GM23248 (cell line): ENCODE data around the gene BSG. TPM values are rescaled to one million over a fixed set of nuclear protein-coding genes. Genes with fewer than 3 reads are reported as not detected.

Source experiments
- DNase-seq: peaks from one replicate; pipeline ENCODE4 v3.0.0-alpha.2; 2015
- H2AFZ ChIP-seq: fragments of 200-600 bp; sonication (generic); 2 replicates; pipeline ENCODE4 v1.6.1; 2016; ENCODE audit warnings: antibody characterized with exemption
- H3F3A ChIP-seq: fragments of 200-600 bp; sonication (generic); 2 replicates; pipeline ENCODE4 v1.6.1; 2016; ENCODE audit warnings: mild to moderate bottlenecking, antibody characterized with exemption, mixed run types; ENCODE audit not compliant: insufficient read depth
- H3K27ac ChIP-seq: fragments of 200-600 bp; sonication (generic); 2 replicates; pipeline ENCODE4 v1.5.1; 2016; ENCODE audit warnings: mild to moderate bottlenecking
- H3K27me3 ChIP-seq: fragments of 200-600 bp; sonication (generic); replicated peaks from 2 replicates; pipeline ENCODE4 v1.6.1; 2016; ENCODE audit warnings: mild to moderate bottlenecking; ENCODE audit not compliant: insufficient read depth
- H3K36me3 ChIP-seq: fragments of 200-600 bp; sonication (generic); 2 replicates; pipeline ENCODE4 v1.6.1; 2016; ENCODE audit warnings: low read depth, mild to moderate bottlenecking
- H3K4me1 ChIP-seq: fragments of 200-600 bp; sonication (generic); 2 replicates; pipeline ENCODE4 v1.6.1; 2016; ENCODE audit warnings: mild to moderate bottlenecking; ENCODE audit not compliant: insufficient read depth
- H3K4me2 ChIP-seq: fragments of 200-600 bp; sonication (generic); one replicate; pipeline ENCODE4 v1.6.1; 2016; ENCODE audit warnings: mild to moderate bottlenecking; ENCODE audit not compliant: unreplicated experiment
- H3K4me3 ChIP-seq: fragments of 200-600 bp; sonication (generic); 2 replicates; pipeline ENCODE4 v1.5.1; 2016; ENCODE audit warnings: mild to moderate bottlenecking
- H3K79me2 ChIP-seq: fragments of 200-600 bp; sonication (generic); 2 replicates; pipeline ENCODE4 v1.6.1; 2016; ENCODE audit warnings: mild to moderate bottlenecking; ENCODE audit not compliant: insufficient read depth
- H3K9ac ChIP-seq: fragments of 200-600 bp; sonication (generic); 2 replicates; pipeline ENCODE4 v1.6.1; 2016; ENCODE audit warnings: mild to moderate bottlenecking
- H3K9me2 ChIP-seq: fragments of 200-600 bp; sonication (generic); 2 replicates; pipeline ENCODE4 v1.6.1; 2016; ENCODE audit warnings: mixed run types, mild to moderate bottlenecking, moderate library complexity; ENCODE audit not compliant: insufficient read depth
- H3K9me3 ChIP-seq: fragments of 200-600 bp; sonication (generic); one replicate; pipeline ENCODE4 v1.6.1; 2017; ENCODE audit warnings: low read depth
- H4K20me1 ChIP-seq: fragments of 200-600 bp; sonication (generic); 2 replicates; pipeline ENCODE4 v1.6.0; 2016; ENCODE audit not compliant: insufficient read depth
- EZH2 ChIP-seq: fragments of 200-600 bp; sonication (generic); IDR thresholded peaks from 2 replicates; pipeline ENCODE4 v1.6.1; 2018; ENCODE audit warnings: antibody characterized with exemption, mild to moderate bottlenecking; ENCODE audit not compliant: insufficient read depth, poor library complexity, severe bottlenecking
- EZH2phosphoT487 ChIP-seq: fragments of 200-600 bp; sonication (generic); IDR thresholded peaks from 2 replicates; pipeline ENCODE4 v1.6.1; 2018; ENCODE audit warnings: antibody characterized with exemption, moderate library complexity, mild to moderate bottlenecking, low read depth; ENCODE audit not compliant: insufficient read depth
- WGBS, 2 experiments: methylation state at CpG; one replicate each; pipeline ENCODE4 v1.1.6; 2015 to 2017; ENCODE audit warnings: low lambda C conversion rate in 2 of 2, low coverage in 1 of 2; ENCODE audit errors: missing lambda C conversion rate in 2 of 2; 5-methylcytosine and 5-hydroxymethylcytosine counted together
- in situ Hi-C: fragments of 300-500 bp; cut with MboI; formaldehyde crosslinking; loops from 2 replicates; pipeline ENCODE4 v1.15.0; 2020
- polyA plus RNA-seq: library from polyadenylated mRNA; unstranded; fragments of >200 nt; fragmentation: Nextera tagmentation; extraction: Ambion mirVana; gene quantifications from 2 replicates; pipeline ENCODE4 v1.2.1, GENCODE V29; 2016
- total RNA-seq: library from RNA; depleted of rRNA; stranded (reverse); fragments of >200 nt; shearing (Covaris generic); gene quantifications from 2 replicates; pipeline ENCODE4 v1.2.3, GENCODE V29; 2014

The BSG gene
- total and polyA plus RNA-seq, 2 experiments from 2014 or later, result 939 to 955 TPM

GRCh38 chr19:570937-571565 lies 1.3 kb upstream of the BSG start:
- Histone ChIP-seq H3F3A (peaks cover 4% of the 10 kb centered on the region; the same call in 1 of the 2 replicates), H3K4me3 (peak overlapping the region; percentile 94), H3K27me3 (no peaks in the 10 kb centered on the region), H3K9me2 (no peaks in the 10 kb centered on the region), H3K36me3 (no peaks in the 10 kb centered on the region), H3K27ac (peak overlapping the region; percentile 75), H2AFZ (peak overlapping the region; percentile 88), H4K20me1 (no peaks in the 10 kb centered on the region), H3K4me2 (peak overlapping the region; percentile 98), H3K9me3 (no peaks in the 10 kb centered on the region), H3K9ac (peak overlapping the region; percentile 74), H3K79me2 (peaks cover 35% of the 10 kb centered on the region), H3K4me1 (peaks cover 22% of the 10 kb centered on the region)
- peak; percentile 59 for DNase-seq
- no peak for TF ChIP-seq EZH2phosphoT487
- TF ChIP-seq EZH2, result no peak
- WGBS, 2 experiments, result 5% methylated on average over 42 to 45 of the region's 45 CpGs
- in situ Hi-C loops, result no loop called here

- Histone ChIP-seq H3K27ac (peak overlapping the region; percentile 75), H3K36me3 (no peaks in the 10 kb centered on the region), H3K9me3 (no peaks in the 10 kb centered on the region), H4K20me1 (no peaks in the 10 kb centered on the region), H3F3A (peaks cover 4% of the 10 kb centered on the region; the same call in 1 of the 2 replicates), H3K79me2 (peaks cover 40% of the 10 kb centered on the region), H3K27me3 (no peaks in the 10 kb centered on the region), H2AFZ (peak overlapping the region; percentile 88), H3K4me1 (peaks cover 27% of the 10 kb centered on the region), H3K4me3 (peak overlapping the region; percentile 94), H3K9me2 (no peaks in the 10 kb centered on the region), H3K4me2 (peak overlapping the region; percentile 98), H3K9ac (peak overlapping the region; percentile 74)
- DNase-seq, result peak; percentile 61
- in situ Hi-C loops, result no loop called here
- 2 to 3% methylated on average over 14 of the region's 14 CpGs for WGBS, 2 experiments
- TF ChIP-seq EZH2phosphoT487 (no peak), EZH2 (no peak)
Measured at GRCh38 chr19:571566-571974, 826 bp upstream of the BSG start.

GRCh38 chr19:572743-573518 lies 535 bp downstream of the BSG start:
- peak overlapping the region; percentile 53; the same call in 1 of the 2 replicates for H2AFZ ChIP-seq
- H3K27me3 ChIP-seq, result no peaks in the 10 kb centered on the region
- H3K79me2 ChIP-seq, result peaks cover 54% of the 10 kb centered on the region

GRCh38 chr19:573519-573825 lies 1.1 kb downstream of the BSG start:
- Histone ChIP-seq H3K36me3 (no peaks in the 10 kb centered on the region), H3K9ac (peak overlapping the region; percentile 96), H3K79me2 (peaks cover 59% of the 10 kb centered on the region), H3F3A (peaks cover 4% of the 10 kb centered on the region; the same call in 1 of the 2 replicates), H3K9me2 (no peaks in the 10 kb centered on the region), H3K4me1 (peaks cover 30% of the 10 kb centered on the region), H3K27ac (no peak overlapping the region), H3K4me3 (peak overlapping the region; percentile 94), H4K20me1 (no peaks in the 10 kb centered on the region), H2AFZ (no peak overlapping the region), H3K9me3 (no peaks in the 10 kb centered on the region), H3K27me3 (no peaks in the 10 kb centered on the region), H3K4me2 (peak overlapping the region; percentile 98)
- 3 to 4% methylated on average over 15 of the region's 15 CpGs for WGBS, 2 experiments
- DNase-seq, result peak; percentile 26
- no peak for TF ChIP-seq EZH2
- no peak for TF ChIP-seq EZH2phosphoT487
- in situ Hi-C loops, result no loop called here

More at GRCh38 chr19:572743-573518, 535 bp downstream of the BSG start:
- WGBS, 2 experiments, result 2 to 3% methylated on average over 35 to 42 of the region's 55 CpGs
- peak; percentile 82 for DNase-seq
- Histone ChIP-seq H3K9ac (peak overlapping the region; percentile 96), H3F3A (peaks cover 4% of the 10 kb centered on the region; the same call in 1 of the 2 replicates), H3K27ac (peak overlapping the region; percentile 60), H3K4me2 (peak overlapping the region; percentile 98), H3K4me3 (peak overlapping the region; percentile 94), H3K9me3 (no peaks in the 10 kb centered on the region), H3K36me3 (no peaks in the 10 kb centered on the region), H3K4me1 (peaks cover 30% of the 10 kb centered on the region), H3K9me2 (no peaks in the 10 kb centered on the region), H4K20me1 (no peaks in the 10 kb centered on the region)
- in situ Hi-C loops, result no loop called here
- TF ChIP-seq EZH2phosphoT487, result no peak
- no peak for TF ChIP-seq EZH2
